Activated CD4-positive, alpha-beta T cell treated with anti-CD3 and anti-CD28 coated beads, Interleukin-2, Interleukin-6, amounts not matched to agents 100 ng/mL and 50 ng/mL, durations not matched to agents 16 hours and 8 hours (primary cell): ENCODE results near the gene ARMH4.

Experiments
- DNase-seq: peaks from one replicate; pipeline ENCODE4 v3.0.0-alpha.2; 2020

The ARMH4 gene, protein sequence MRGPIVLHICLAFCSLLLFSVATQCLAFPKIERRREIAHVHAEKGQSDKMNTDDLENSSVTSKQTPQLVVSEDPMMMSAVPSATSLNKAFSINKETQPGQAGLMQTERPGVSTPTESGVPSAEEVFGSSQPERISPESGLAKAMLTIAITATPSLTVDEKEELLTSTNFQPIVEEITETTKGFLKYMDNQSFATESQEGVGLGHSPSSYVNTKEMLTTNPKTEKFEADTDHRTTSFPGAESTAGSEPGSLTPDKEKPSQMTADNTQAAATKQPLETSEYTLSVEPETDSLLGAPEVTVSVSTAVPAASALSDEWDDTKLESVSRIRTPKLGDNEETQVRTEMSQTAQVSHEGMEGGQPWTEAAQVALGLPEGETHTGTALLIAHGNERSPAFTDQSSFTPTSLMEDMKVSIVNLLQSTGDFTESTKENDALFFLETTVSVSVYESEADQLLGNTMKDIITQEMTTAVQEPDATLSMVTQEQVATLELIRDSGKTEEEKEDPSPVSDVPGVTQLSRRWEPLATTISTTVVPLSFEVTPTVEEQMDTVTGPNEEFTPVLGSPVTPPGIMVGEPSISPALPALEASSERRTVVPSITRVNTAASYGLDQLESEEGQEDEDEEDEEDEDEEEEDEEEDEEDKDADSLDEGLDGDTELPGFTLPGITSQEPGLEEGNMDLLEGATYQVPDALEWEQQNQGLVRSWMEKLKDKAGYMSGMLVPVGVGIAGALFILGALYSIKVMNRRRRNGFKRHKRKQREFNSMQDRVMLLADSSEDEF

DNA sequence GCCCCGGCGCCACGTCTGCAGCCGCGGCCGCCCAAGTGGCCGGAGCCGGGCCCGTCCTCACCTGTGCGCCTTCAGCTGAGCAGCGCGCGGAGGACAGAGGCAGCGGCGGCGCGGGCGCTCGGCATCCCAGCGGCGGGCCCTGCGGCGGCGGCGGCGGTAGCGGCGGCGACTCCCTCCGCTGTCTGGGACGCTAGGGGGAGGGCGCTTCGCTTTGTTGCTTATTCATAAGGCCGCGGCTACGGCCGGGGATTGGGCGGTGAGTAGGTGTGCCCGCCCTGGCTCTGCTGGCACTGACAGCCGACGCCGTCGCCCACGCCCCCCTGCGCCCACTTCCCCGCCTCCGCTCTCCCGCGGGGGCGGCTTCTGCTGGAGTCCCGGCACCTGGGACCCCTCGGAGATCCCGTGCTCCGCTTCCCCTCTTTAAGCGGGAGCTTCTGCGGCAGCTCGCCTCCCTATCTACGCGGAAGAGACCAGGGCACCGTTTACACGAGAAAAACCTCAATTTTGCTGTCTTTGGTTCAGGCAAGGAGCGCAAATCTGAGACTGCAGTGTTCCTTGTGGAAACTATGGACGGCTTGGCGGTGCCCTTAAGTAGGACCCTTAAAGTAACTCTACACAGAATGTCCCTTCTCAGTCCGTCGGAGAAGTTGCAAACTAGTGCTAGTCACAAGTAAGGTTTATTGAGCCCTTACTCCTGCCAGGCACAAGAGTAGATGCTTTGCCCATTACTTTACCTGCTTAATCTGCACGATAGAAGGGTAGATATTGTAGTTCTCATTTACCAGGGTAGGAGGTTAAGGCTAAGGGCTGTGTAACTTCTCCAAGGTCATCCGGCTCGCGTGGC is at the start of gene ARMH4:
Gene ARMH4 (minus strand): TSS at position 200 of the 844 bp plus-strand sequence. CDS start 12,855 bp downstream, outside the sequence.
- DNase-seq, result peak; percentile 85

DNA sequence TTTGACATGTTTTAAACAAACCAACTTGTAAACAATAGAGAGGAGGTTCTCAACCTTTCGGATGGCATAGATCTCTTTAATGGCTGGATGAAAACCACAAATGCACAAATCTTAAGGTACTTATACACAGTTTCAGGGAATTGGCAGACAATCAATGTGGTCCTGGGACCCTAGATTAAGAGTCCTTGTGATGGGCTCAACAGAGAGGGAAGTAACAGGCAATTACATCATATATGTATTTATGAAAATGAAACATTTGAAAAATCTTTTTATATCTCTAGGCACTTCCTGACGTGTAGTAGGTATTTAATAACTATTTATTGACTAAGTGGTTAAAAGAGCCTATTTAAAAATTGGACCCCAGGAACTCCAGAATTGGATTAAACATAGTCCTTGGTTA is 48.8 kb upstream of the ARMH4 start:
- no peak for DNase-seq

DNA sequence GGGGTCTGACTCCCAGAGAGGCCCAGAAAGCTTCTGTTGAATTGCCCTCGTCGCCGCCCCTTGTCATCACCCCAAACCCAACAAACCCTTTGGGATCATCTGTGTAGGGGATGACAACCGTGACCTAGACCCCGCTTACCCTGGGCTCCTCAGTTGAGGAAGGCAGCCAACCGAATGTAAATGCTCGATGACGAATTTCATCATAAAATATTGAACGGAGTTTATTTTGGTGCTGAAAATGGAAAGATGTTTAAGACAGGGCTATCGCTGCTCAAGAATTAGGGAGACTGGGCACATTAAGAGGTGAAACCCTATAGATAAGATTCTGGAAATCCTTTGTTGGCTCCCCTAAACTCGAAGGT is 48.4 kb upstream of the ARMH4 start:
- DNase-seq, result no peak

DNA sequence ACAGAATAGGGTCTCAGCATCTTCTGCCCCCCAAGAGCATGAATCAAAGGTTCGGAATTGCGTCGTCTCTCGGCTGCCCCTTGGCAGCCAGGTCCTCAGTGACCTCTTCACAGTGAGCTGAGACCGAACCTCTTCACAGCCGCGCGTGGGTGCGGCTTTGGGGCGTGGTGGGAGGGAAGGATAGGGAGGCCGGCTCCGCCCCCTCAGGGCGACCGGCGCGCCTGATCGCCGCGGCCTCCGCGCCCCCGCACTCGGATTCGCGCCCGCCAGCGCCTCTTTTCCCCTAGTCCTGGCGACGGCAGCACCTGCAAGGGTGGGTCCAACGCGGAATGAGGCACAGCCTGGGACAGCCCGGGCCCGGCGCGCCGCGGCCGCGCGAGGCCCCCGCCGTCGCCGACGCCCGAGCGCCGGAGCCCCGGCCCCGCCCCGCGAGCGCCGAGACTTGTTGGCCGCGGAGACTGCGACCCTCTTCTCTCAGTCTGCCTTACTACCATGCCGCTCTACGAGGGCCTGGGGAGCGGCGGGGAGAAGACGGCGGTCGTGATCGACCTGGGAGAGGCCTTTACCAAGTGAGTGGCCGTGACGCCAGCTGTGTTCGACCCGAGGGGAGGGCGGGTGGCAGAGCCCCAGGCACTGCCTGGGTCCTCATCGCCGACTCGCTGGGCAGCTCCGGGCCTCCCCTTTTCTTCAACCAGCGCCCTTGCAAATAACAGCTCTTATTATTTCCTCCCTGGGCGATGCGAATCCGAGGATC is 47.9 kb upstream of the ARMH4 start, which contains the start of gene ACTR10:
Gene ACTR10 (plus strand): TSS at position 424 of the 754 bp plus-strand sequence. CDS start 69 bp downstream, at position 493.
- peak; percentile 92 for DNase-seq

DNA sequence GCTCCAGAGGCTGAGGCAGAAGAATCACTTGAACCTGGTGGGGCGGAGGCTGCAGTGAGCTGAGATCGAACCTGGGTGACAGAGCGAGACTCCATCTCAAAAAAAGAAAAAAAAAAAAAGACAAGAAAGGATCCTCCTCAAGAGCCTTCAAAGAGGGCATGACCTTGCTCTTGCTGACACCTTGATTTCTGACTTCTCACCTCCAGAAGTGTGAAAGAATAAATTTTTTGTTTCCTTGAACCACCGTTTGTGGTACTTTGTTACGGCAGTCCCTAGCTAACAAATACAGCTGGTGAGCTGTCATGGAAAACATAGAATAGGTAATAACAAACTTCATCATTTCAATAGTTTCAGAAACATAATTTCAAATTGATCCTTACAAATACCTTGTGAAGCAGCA is 46.1 kb upstream of the ARMH4 start:
- DNase-seq, result no peak

DNA sequence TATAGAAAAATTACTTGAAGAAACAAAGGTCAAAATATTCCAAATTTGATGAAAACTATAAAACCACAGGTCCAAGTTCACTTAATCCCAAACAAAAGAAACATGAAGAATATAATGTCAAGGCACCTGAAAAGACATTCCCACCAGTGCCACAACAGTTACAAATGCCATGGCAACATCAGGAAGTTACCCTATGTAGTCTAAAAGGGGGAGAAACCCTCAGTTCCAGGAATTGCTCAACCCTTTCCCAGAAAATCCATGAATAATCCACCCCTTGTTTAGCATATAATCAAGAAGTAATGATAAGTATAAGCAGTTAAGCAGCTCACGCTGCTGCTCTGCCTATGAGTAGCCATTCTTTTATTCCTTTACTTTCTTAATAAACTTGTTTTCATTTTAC is 44.2 kb upstream of the ARMH4 start:
- DNase-seq, result no peak

DNA sequence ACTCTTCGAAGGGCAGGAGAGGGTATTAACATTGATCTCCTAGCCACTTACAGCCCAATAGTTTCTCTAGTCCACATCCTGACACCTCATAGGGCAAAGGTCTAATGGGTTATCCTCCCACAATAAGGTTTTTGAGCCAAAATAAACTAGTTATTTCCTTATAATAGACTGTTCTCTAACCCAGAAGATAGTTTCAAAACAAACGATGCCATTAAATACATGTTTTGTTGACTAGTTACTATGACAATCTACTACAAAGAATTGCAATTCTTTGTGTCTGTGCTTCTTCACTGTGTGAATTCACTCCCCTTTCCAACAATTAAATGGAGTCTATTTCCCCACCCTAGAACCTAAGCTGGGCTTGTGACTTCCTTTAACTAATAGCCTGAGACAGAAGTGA is 41.5 kb upstream of the ARMH4 start:
- DNase-seq, result no peak

DNA sequence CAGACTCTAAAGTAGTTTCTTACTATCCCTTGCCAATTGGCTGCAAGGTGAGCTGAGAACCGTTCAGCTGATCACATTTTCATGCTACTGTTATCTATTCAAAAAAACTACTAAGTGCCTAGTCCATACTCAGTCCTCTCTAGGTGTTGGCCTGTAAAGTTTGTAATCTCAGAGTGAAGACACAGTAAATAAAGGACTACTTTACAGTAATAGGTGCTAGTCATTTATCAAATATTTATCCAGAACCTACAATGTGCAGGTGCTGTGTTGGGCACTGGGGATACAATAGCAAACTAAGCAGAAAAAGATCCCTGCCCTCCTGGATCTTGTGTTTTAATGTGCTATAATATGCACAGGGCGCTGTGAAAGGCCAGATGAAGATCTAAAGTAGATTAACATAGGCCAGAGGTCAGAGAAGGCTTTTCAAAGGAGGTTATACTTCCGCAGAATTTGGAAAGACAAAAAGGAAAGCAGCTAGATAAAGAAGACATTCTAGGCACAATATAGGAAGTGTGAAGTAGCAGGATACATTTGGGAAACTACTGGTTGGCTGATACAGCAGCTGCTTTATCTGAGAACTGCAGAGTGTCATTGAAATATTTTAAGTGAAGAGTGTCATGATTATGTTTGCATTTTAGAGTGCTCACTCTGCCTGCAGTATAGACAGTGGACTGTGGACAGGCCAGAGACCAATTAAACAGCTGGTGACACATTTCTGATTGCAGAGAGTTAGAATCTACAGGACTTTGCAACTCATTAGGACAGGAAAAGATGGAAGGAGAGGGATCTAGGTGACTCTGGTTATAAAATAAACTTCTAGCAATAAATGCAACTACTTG is 40.0 kb upstream of the ARMH4 start:
- DNase-seq, result no peak

DNA sequence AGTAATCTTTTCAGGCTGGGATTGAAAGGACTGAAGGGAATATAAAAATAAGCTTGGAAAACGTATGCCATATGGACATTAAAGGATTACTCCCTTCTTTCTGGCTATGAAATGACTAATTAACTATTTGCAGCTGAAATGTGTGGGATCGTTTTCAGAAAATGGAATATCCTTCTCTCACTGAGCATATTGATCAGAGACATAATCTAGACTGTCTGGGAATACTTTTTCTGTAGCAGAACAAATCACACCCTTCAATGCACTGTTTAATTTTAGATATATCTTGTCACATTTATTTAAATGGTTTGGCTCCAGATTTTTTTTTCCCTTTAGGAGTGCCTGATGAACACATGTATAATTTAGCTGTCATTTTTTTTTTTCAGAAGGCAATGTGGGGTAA is 37.2 kb upstream of the ARMH4 start:
- no peak for DNase-seq

DNA sequence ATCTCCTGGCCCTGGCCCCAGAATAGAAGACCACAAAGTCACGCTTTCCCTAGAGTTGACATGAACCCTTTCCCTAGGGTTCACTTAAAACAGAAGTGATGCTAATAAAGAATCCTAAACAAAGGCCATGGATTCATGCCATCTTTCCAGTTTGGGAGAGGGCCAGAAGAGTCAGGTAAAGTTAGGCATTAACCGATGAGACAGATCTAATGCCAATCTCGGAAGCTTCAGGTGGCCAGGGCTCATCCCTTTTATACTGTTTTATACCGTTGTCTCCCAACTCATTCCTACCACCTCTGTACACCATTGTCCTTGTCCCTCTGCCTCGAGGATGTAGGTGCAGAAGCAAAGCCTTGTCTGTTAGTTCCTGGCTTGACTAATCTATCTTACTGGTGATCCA is 25.1 kb upstream of the ARMH4 start:
- DNase-seq, result no peak

DNA sequence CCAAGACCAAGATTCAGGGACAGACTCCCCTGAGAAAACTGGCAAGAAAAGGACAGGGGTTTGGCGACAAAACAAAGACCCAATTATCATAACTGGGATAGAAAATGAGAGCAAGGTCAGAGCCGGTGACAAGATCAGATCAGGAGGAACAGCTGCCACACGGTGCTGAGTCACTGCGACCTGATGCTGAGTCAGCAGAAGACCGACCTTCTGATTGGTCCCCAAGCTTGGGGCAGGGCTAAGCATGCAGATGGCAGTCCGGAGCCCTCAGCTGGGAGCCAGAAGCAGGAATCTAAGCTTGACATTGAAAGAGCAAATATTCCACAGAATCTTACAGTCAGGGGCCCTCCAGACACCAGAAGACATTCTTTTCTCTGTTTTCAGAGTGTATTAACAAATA is 19.1 kb upstream of the ARMH4 start:
- peak; percentile 76 for DNase-seq

DNA sequence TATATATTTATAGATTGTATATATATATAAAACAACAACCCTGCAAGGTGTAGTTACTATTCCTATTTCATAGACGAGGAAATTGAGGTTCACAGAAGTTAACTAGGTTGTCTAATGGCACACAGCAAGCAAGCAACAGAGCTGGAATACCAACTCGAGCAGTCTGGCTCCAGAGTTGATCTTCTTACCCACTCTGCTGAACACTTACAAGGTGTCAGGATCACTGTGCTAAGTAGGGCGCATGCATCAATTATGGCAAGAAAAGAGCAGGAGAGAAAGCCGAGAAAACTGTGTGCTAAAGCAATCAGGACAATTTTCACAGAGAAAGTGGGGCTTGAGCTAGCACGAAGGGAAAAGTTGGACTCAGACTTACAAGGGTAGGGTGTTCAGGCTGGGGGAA is 15.9 kb upstream of the ARMH4 start:
- no peak for DNase-seq

DNA sequence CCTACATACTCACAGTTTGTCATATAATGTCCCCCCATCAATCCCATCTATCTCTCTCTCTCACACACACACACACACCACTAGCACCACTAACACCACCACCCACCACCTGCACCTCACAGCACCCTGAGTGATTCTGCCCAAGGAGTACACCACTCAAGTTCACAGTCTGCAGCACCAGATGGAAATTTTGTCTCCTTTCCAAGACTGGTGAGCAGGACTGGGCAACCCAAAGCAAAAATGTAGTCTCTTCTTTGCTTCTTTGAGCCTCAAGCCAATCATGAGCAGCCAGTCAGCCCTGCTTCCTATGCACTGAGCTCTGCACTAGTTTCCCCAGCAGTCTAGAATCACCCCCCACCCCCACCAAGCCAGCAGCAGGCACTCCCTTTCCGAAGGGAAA is 15.0 kb upstream of the ARMH4 start:
- DNase-seq, result no peak

DNA sequence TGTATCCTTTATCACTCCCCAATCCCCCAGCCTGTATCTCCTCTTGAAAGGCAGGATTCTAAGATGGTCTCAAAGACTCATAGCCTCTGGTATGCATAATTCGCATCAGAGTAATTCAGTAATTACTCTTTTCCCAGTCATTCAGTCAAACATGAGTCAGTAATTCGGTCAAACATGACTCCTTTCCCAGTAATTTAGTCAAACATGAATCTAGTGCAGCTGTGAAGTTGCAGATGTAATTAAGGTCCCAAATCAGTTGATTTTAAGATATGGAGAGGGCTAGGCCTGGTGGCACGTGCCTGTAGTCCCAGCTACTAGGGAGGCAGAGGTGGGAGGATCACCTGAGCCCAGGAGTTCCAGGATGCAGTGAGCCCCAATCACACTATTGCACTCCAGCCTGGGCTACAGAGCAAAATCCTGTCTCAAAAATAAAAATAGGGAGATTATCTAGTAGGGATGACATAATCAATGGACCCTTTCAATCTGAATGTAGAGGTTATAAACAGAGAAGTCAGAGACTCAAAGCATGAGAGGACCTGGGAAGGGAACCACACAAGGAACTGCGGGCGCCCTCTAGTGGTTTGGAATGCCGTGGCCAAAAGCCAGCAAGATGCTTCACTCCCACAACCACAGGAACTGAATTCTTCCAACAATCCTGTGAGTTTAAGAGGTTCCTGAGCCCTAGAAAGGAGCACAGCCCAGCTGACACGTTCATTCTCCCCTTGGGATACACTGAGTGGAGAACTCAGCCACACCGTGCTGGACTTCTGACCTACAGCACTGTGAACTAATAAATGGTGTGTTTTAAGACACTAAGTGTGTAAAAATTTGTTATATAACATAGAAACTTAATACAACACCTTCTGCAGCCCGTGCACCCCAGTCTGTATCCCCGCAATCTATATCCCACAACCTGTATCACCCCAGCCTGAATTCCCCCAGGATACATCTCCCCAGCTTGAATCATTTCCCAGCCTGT is 14.3 kb upstream of the ARMH4 start:
- peak; percentile 76 for DNase-seq

DNA sequence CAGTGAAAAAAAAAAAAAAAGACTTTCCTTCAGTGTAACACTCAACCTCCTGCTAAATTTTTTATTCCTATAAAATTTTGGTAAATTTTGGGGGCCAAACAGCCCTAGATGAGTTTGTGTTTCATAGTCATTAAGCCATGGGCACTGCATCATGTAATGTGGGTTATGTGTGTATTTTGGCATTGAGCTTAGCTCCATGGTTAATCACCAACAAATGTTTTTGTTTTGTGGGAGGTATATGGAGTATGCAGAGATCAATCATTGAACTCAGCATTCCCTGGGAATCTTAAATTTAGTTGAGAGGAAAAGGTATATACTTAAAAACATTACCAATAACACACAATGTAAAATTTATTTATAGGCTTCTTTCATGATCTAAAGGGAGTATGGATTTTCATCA is 8.5 kb upstream of the ARMH4 start:
- no peak for DNase-seq

DNA sequence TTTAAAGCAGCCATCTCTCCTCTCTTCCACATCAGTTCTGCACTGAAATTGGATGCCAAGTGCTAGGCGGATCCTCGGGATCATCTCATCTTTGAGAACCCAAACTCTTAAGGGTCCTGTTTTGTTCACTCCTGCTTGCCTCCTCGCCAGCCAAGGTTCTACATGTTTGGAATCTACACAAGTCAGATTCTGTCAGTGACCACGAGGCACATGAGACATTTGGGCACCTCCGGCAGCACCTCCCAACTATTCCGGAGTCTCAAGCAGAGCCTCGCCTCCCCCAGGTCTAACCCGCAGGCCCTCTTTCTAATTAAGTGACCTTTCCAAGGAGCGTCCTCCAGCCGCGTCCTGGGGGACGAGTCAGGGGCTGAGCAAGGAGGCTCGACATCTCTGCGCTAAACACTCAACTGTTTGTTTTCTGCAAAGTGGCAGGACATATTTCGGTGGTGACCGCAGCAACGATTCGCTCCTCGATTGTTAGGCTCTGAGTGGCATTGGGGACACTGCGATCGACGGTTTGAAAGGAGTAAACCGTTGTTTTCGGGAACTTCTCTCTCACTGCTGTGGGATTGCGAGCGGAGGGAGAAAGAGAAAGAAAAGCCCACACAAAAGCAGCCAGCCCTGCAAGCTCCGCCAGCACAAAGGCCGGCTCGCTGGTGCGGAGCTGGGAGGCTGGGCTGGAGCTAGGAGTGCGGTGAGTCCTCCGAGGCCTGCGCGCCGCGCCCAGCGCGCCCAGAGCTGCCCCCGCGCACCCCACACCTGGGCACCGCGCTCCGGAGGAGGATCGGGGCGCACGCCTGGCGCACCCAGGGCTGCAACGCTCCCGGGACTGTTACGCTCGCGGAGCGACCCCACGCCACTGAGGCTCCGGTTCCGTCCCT is 640 bp downstream of the ARMH4 start:
- peak; percentile 6 for DNase-seq

DNA sequence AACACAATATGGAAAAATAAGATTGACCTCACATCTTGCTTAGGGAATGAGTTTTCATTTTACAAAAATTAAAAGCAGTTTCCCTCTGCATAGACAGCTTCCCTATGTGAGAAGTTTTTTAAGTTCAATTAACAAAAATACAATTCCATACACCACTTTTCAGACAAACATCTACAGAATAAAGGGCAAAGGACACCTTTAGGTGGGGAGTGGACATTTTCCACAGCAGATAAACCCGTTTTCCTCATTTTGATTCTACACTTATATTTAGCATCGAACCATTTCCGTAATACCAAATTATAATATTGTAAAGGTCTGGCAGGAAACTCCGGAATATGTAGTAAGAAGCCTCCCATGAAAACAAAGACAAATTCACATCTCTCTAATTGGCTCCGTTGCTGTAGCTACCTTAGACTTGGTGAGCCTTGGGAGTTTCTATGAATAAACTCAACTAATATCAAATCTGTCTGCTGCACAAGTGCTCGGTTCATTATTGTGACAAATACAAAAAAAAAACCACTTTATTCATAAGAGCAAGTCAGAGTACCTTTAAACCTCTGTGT is 1.7 kb downstream of the ARMH4 start:
- no peak for DNase-seq

DNA sequence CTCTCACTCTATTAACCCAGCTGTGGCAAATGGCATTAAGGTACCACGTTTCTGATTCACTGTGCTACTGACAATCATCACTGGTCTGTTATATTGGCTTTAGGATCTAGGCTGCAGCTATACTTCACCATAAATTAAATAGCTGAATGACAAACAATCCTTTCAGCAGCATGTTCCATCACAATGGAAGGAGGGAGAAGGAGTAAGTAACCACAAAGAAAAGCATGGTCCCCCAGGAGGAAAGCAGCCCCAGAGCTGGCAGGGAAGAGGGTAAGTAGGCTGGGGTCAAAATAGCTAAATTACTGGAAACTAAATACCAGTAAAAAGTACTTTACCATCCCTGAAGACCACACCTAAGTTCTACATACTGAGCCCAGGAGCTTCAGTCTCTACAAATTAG is 2.8 kb downstream of the ARMH4 start:
- no peak for DNase-seq

DNA sequence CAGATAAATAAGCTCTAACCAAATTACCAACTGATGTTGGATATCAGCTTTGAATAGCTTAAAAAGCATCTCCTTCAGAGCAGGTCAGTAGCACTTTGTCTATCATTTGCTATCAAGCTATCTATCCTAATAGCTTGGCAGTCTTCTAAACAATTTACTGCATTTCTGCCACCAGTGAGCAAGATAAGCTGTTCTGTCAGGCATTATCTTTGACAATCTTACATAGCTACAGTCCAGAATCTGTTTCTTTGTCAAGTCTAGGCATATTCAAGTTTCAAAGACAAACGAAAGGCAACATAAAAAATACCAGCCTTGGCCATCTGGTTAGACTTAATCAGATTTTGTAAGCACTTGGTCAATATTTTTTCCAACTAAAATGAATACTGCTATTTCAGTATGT is 5.6 kb downstream of the ARMH4 start:
- DNase-seq, result no peak
